HAP-1 (cell line): ENCODE data around the gene MRPS25.

ENCODE experiments used
- DNase-seq, 2 experiments: peaks; one replicate each; pipeline ENCODE4 v3.0.0-alpha.2; 2016 to 2020; ENCODE audit warnings: low spot score in 2 of 2
- H3K27me3 ChIP-seq: fragments of 250-450 bp; sonication (Bioruptor Pico); 2 replicates; pipeline ENCODE4 v1.5.1; 2020; ENCODE audit warnings: low read depth, mild to moderate bottlenecking, moderate library complexity
- H3K36me3 ChIP-seq: fragments of 250-450 bp; sonication (Bioruptor Pico); replicated peaks from 2 replicates; pipeline ENCODE4 v1.5.1; 2020; ENCODE audit warnings: mild to moderate bottlenecking
- H3K4me1 ChIP-seq: fragments of 250-450 bp; sonication (Bioruptor Pico); 2 replicates; pipeline ENCODE4 v1.5.1; 2020; ENCODE audit warnings: mild to moderate bottlenecking
- H3K4me3 ChIP-seq: fragments of 250-450 bp; sonication (Bioruptor Pico); 2 replicates; pipeline ENCODE4 v1.5.1; 2020; ENCODE audit warnings: mild to moderate bottlenecking, moderate library complexity
- H3K9me3 ChIP-seq: fragments of 250-450 bp; sonication (Bioruptor Pico); 2 replicates; pipeline ENCODE4 v1.5.1; 2020; ENCODE audit warnings: mild to moderate bottlenecking, moderate library complexity
- in situ Hi-C: fragments of 300-500 bp; cut with MboI; formaldehyde crosslinking; loops from 3 replicates; pipeline ENCODE4 v1.14.3; 2020; ENCODE audit warnings: low sequenced_read_pairs, inconsistent platforms, mixed read lengths

The MRPS25 gene

DNA sequence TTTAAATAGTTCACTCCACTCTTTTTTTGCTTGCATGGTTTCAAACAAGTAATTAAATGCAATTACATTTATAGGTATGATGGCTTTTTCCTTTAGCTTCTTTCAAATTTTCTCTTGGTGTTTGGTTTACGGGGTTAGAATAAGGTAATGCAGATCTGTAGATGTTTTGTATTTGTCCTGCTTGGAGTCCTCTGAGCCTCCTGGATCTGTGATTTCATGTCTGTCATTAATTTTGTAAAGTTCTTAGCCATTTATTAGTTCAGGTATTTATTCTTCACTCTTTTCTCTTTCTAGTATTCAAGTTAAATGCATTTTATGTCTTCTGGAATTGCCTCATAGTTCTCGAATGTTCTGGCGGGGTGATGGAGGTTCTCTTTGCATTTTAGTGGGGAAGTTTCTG, 1.4 kb upstream of the MRPS25 start:
- Histone ChIP-seq H3K4me3 (no peak overlapping the region), H3K27me3 (no peaks in the 10 kb centered on the region)
- in situ Hi-C loops, result no loop called here

DNA sequence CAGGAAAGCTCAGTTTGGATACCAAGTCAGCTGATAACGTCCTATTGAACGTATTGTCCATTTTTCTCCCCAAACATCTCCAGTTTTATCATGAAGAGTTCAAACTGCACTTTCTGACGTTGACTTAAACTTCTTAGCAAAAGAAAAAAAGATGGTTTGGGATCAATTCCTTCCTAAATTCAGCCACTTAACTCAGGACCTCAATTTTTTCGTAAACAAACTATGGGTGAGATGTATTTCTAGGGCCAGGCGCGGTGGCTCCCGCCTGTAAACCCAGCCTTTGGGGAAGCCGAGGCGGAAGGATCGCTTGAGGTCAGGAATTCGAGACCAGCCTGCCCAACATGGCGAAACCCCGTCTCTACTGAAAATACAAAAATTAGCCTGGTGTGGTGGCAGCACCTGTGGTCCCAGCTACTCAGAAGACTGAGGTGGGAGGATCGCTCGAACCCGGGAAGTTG, 464 bp upstream of the MRPS25 start:
- no peaks in the 10 kb centered on the region; the same call in 1 of the 2 replicates for H3K9me3 ChIP-seq
- H3K27me3 ChIP-seq, result no peaks in the 10 kb centered on the region
- in situ Hi-C loops, result no loop called here
- H3K36me3 ChIP-seq, result peaks cover 21% of the 10 kb centered on the region
- H3K4me1 ChIP-seq, result peaks cover 13% of the 10 kb centered on the region
- H3K4me3 ChIP-seq, result peak overlapping the region; percentile 92
- DNase-seq, result no peak

More for the DNA sequence above, 1.4 kb upstream of the MRPS25 start:
- peaks cover 13% of the 10 kb centered on the region for H3K4me1 ChIP-seq
- no peaks in the 10 kb centered on the region; the same call in 1 of the 2 replicates for H3K9me3 ChIP-seq
- peaks cover 21% of the 10 kb centered on the region for H3K36me3 ChIP-seq
- no peak for DNase-seq

DNA sequence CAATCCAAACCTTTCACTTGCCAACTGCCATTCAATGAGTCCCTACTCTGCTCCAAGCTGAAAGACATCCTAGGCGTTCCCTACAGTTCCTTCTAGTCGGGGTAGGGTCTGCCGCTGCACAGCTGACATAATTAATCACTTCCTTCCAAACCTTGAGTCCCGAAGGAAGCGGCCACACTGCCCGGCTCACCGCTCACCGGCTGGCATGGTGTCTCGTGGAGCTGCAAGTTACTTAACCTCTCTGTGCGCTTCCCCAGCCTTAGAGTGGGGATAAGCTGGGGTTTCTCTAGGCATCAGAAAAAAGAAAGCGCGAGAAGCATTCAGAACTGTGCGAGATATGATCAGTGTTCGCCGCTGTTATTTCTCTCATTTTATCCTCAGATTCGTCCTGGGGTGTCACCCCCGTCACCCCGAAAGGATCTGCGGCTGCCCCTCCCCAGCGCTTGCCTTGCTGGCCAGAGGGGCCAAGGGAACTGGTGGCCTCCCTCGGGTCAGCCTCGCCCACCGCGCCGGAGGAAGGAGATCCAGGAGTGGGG, 748 bp downstream of the MRPS25 start:
- Histone ChIP-seq H3K9me3 (no peaks in the 10 kb centered on the region; the same call in 1 of the 2 replicates), H3K4me3 (peak overlapping the region; percentile 92), H3K4me1 (peaks cover 13% of the 10 kb centered on the region), H3K36me3 (peaks cover 22% of the 10 kb centered on the region), H3K27me3 (no peaks in the 10 kb centered on the region)
- peak in 1 of 2 experiments; percentile 36 for DNase-seq
- in situ Hi-C loops, result no loop called here

DNA sequence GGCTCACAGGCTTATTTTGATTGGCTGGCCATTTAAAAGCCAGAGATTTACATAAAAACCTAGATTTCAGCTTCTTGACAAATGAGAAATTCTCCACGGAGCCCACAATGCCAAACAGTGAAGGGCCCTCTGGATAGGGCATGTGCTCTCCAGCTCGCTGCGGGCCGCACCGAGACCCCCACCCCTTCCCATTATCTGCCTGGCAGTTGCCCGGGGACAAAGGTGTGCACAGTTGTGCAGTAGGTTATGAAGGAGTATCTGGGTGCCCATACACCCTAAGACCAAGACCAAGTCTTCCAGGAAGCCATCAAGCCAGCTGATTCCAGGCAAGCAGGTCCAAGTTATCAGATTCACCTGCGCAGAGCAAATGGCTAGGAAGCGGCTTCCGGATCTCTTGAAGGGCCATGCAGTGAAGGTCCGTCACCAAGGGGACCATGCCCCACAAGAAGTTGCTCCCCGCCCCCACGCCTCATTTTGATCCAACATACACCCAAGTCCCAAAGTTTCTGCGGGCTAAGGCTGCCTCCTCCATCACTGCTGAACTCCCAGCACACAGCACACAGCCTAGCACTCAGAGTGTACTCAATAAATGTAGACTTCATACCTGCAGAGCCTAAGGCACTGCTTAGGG, 1.3 kb downstream of the MRPS25 start:
- in situ Hi-C loops, result no loop called here
- peaks cover 13% of the 10 kb centered on the region for H3K4me1 ChIP-seq
- DNase-seq, result peak in 1 of 2 experiments; percentile 37

DNA sequence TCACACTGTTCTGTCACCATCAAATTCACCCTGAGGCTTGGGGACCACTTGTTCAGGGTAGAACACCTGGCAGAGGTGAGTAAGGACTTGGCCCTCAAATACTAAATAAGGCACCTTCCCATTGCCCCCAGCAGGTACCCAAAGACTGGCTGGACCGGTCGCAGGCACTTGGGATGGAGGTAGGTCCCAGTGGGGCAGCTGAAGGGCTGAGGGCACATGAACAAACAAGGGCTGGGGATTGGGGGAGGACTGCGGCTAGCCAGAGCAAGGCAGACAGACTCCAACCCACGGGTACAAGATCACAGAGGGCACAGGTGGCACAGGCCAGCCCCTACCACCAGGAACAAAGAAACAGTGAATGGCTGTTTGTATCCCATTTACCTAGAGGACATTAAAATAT, 1.9 kb downstream of the MRPS25 start:
- peak overlapping the region; percentile 92 for H3K4me3 ChIP-seq
- H3K9me3 ChIP-seq, result no peaks in the 10 kb centered on the region; the same call in 1 of the 2 replicates
- H3K27me3 ChIP-seq, result no peaks in the 10 kb centered on the region
- DNase-seq, result no peak
- peaks cover 32% of the 10 kb centered on the region for H3K36me3 ChIP-seq
- in situ Hi-C loops, result no loop called here
- peaks cover 13% of the 10 kb centered on the region for H3K4me1 ChIP-seq

More for the DNA sequence above, 1.3 kb downstream of the MRPS25 start:
- H3K4me3 ChIP-seq, result peak overlapping the region; percentile 92
- H3K36me3 ChIP-seq, result peaks cover 27% of the 10 kb centered on the region
- H3K27me3 ChIP-seq, result no peaks in the 10 kb centered on the region
- no peaks in the 10 kb centered on the region; the same call in 1 of the 2 replicates for H3K9me3 ChIP-seq

DNA sequence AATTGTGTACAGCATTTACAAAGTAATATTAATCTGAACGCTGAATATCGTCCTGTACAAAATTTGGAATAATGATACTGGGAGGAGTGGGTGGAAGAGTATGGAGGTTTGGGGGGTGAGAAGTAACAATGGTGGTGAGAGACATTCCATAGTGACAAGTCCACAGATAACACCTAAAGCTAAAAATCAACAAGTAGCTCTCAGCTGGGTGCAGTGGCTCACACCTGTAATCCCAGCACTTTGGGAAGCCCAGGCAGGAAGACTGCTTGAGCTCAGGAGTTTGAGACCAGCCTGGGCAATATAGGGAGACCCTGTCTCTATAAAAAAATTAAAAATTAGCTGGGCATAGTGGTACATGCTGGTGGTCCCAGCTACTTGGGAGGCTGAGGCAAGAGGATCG, 5.1 kb downstream of the MRPS25 start:
- Histone ChIP-seq H3K4me3 (no peak overlapping the region), H3K9me3 (no peaks in the 10 kb centered on the region), H3K27me3 (no peaks in the 10 kb centered on the region), H3K4me1 (peaks cover 10% of the 10 kb centered on the region), H3K36me3 (peaks cover 60% of the 10 kb centered on the region)
- DNase-seq, result no peak
- in situ Hi-C loops, result no loop called here

DNA sequence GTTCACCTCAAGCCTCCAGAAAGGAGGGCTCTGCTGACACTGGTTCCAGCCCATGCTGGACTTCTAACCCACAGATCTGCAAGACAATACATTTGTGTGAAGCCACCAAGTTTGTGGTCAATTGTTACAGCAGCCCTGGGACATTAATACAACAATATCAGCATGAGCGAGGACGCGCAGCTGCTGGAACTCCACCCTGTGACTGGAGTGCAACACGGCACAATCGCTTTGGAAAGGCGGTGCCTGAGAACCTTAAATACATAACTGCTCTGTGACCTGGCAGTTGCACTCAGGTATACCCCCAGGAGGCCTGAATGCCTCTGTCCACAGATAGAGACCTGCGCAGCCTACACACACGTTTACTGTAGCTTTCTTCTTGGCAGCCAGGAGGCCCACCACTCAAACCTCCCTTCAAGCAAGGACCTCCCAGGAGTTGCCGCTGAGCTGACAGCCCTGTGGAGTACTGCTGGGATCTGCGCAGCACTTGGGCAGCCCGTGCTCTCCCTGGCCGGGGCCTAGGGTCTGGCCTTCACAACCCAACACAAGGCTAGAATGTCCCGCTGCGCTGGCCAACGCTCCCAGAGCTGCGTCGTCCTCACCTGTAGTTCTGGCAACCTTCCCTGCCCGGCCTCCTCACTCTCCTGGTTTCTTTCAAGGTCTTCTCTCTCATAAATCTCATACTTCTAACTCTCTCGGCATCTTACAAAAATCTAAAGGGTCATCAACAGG, 8.3 kb downstream of the MRPS25 start:
- in situ Hi-C loops, result no loop called here
- Histone ChIP-seq H3K9me3 (no peaks in the 10 kb centered on the region), H3K36me3 (peaks cover 65% of the 10 kb centered on the region), H3K4me3 (no peak overlapping the region), H3K4me1 (no peaks in the 10 kb centered on the region), H3K27me3 (no peaks in the 10 kb centered on the region)
- DNase-seq, result no peak

DNA sequence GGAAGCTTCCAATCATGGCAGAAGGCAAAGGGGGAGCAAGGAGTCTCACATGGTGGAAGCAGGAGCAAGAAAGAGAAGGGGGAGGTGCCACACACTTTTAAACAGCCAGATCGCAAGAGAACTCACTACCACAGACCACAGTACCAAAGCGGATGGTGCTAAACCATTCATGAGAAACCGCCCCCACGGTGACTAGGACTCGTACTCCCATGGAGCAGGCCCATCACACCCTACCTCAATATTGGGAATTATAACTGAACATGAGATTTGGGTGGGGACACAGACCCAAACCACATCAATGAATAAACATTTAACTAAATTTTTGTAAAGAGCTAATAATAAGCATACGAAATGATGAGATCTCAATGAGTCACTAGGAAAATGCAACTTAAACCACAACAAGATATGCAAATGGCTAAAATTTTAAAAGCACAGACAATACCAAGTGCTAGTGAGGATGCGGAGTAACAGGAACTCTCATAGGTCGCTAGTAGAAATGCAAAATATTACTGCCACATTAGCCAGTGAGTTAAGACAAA, 10.0 kb downstream of the MRPS25 start:
- H3K36me3 ChIP-seq, result peaks cover 80% of the 10 kb centered on the region
- no peaks in the 10 kb centered on the region for H3K4me1 ChIP-seq
- no peak for DNase-seq

DNA sequence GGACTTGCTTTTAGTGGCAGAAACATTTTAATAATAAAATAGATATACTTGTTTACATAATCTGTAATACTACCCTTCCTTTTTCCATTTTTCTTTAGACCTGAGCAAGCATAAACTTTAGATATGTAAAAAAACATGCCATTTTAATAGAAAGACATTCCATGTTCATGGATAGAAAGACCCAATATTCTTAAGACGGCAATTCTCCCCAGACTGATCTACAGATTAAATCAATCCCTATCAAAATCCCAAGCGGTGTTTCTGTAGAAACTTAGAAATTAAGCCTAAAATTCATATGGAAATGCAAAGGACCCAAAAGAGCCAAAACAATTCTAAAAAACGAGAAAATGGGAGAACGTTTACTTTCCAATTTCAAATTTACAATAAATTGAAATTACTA, 11.6 kb downstream of the MRPS25 start:
- no peak for DNase-seq
- in situ Hi-C loops, result no loop called here
- Histone ChIP-seq H3K9me3 (no peaks in the 10 kb centered on the region), H3K36me3 (peaks cover 82% of the 10 kb centered on the region), H3K4me1 (no peaks in the 10 kb centered on the region), H3K27me3 (no peaks in the 10 kb centered on the region), H3K4me3 (no peak overlapping the region)

More for the DNA sequence above, 10.0 kb downstream of the MRPS25 start:
- no peak overlapping the region for H3K4me3 ChIP-seq
- H3K27me3 ChIP-seq, result no peaks in the 10 kb centered on the region
- in situ Hi-C loops, result no loop called here
- no peaks in the 10 kb centered on the region for H3K9me3 ChIP-seq

DNA sequence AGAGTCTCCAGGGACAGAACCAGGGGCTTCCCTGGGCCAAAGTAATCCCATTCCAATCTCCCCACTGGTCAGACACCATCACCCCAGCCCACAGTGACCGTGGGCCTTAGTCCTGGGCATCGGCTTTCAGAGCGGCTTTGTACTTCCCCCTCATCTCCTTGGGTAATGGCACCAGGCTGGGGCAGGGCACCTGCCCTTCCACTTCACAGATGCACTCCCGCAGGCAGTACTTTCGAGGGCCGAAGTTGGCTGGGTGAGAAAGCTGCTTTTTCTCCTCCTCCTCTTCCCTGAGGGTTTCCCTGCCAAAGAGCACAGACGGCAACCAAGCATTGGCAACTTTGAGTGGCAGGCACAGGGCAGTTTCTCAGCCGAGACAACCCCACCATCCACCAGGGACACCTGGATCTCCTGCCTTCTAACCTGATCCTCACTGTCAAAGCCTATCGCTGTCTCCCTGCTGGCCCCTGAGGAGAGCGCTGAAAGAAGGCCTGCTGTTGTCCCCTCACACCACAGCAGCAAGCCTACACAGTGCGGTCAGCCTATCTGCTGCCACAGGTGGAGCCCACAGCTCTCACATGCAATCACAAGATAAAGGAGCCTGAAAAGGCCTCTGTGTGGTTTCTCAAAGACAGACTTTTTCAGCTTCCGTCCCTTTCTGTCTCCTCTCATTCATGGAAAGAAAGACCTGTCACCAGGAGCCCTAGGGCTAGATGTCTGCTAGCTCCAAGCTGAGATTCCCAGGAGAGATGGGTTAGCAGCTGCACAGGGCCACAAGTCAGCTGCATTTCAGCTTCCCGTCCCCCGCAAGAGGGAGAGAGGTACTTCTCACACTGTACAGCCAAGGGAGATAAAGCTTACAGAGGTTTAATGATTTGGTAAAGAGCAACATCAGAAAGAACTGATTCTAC, 12.5 kb downstream of the MRPS25 start:
- Histone ChIP-seq H3K27me3 (no peaks in the 10 kb centered on the region), H3K4me1 (no peaks in the 10 kb centered on the region), H3K36me3 (peaks cover 82% of the 10 kb centered on the region), H3K9me3 (no peaks in the 10 kb centered on the region), H3K4me3 (no peak overlapping the region)
- in situ Hi-C loops, result no loop called here
- no peak for DNase-seq

DNA sequence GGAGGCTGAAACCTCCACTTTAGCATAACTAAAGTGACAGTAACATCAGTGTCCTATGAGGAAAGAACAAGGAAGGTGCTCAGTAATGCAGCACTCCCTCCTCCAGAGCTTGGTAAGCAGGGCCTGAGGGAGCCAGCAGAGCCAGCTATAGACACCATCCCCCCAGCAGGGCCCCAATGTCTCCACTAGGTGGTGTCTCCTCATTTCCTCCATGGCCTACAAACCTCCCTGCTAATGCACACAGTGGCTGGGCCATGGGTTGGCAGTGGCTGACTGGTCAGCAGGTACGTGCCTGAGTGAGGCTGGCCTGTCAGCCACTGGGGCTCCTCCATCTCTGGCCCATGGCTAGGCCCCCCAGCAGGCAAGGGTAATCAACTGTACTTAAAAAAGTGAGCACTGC, 13.6 kb downstream of the MRPS25 start:
- in situ Hi-C loops, result no loop called here
- Histone ChIP-seq H3K9me3 (no peaks in the 10 kb centered on the region), H3K4me1 (no peaks in the 10 kb centered on the region), H3K36me3 (peaks cover 82% of the 10 kb centered on the region), H3K27me3 (no peaks in the 10 kb centered on the region), H3K4me3 (no peak overlapping the region)
- DNase-seq, result peak; percentile 26 to 72

DNA sequence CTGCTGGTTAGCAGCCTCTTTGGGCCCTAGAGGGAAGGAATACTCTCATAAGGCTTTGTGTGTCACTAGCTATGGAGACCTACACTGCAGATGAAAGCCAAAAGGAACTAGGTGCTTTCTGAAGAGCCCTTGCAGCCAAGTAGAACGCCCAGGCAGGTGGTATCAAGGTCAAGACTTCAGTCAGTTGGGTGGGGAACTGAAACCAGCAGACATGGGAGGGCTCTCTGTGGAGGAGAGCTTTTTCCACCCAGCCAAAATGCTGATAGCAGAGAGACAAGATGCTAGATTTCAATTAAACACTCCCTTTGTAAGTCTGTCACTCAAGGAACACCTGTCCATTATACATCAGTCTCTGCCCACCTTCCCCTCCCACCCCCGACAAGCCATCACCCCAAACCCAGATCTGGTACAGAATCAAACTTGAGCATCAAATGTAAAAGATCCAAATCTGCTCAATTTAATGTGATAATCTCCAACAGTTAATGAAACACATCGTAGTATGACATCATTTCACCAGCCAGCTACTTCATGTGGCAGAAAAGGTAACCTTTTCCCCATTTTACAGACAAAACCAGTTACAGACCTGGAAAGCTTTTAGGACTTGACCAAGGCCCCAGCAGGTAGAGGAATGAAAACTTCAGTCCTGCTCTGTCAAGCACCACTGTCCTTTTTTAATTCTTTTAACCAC, 14.6 kb downstream of the MRPS25 start:
- H3K9me3 ChIP-seq, result no peaks in the 10 kb centered on the region
- H3K36me3 ChIP-seq, result peaks cover 86% of the 10 kb centered on the region
- DNase-seq, result no peak
- no peaks in the 10 kb centered on the region for H3K27me3 ChIP-seq
- in situ Hi-C loops, result no loop called here
- H3K4me3 ChIP-seq, result no peak overlapping the region
- no peaks in the 10 kb centered on the region for H3K4me1 ChIP-seq

DNA sequence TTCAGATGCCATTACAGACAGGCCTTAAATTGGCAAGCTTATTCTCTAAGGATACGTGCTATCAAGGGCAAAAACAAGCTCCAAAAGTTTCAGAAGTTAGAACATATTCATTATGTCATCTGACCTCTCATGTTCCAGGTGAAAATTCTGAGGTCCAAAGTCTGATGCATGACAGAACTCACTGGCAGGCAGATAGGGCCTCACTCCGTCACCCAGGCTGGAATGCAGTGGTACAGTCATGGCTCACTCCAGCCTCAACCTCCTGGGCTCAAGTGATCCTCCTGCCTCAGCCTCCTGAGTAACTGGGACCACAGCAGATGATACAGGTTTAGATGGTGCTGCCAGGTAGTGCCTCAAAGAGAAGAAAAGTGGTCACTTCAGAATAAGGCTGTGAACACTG, 15.5 kb downstream of the MRPS25 start:
- no peak for DNase-seq
- H3K9me3 ChIP-seq, result no peaks in the 10 kb centered on the region
- in situ Hi-C loops, result no loop called here
- no peak overlapping the region for H3K4me3 ChIP-seq
- no peaks in the 10 kb centered on the region for H3K4me1 ChIP-seq
- peaks cover 90% of the 10 kb centered on the region for H3K36me3 ChIP-seq
- H3K27me3 ChIP-seq, result no peaks in the 10 kb centered on the region
